A673 (cell line): Measurements from ENCODE around the gene RAD50. TPM values are rescaled to one million over a fixed set of nuclear protein-coding genes. Genes with fewer than 3 reads are reported as not detected.

Source experiments
- BruUV-seq: library from RNA; stranded (reverse); fragments of 400-500 nt; replicated peaks from 2 replicates; lab custom pipeline; 2021; lab: Mats Ljungman, UMichigan
- CTCF ChIA-PET: fragments of 300-600 bp; sonication (Branson Sonifier 250); formaldehyde crosslinking; loops from one replicate; lab custom pipeline; 2022; ENCODE audit warnings: antibody characterized with exemption; lab: Charles Lee
- POLR2A ChIA-PET: fragments of 300-600 bp; sonication (Branson Sonifier 250); formaldehyde crosslinking; loops from one replicate; lab custom pipeline; 2022; ENCODE audit warnings: antibody characterized with exemption; ENCODE audit not compliant: low non-redundant PET; lab: Charles Lee
- DNase-seq: peaks from one replicate; pipeline ENCODE4 v3.0.0-alpha.2; 2015; ENCODE audit warnings: low spot score
- H3K27ac ChIP-seq: fragments of 200-600 bp; sonication (generic); 2 replicates; pipeline ENCODE4 v1.5.1; 2016; ENCODE audit warnings: mixed run types, low read depth, mild to moderate bottlenecking, mixed read lengths, antibody characterized with exemption, low read length; ENCODE audit not compliant: poor library complexity, severe bottlenecking
- H3K27me3 ChIP-seq: fragments of 200-600 bp; sonication (generic); replicated peaks from 2 replicates; pipeline ENCODE4 v1.6.1; 2017; ENCODE audit warnings: mixed run types, low read depth, mild to moderate bottlenecking, mixed read lengths, antibody characterized with exemption, low read length; ENCODE audit not compliant: insufficient read depth, poor library complexity
- H3K36me3 ChIP-seq: fragments of 200-600 bp; sonication (generic); 2 replicates; pipeline ENCODE4 v1.6.1; 2016; ENCODE audit warnings: mixed run types, mild to moderate bottlenecking, mixed read lengths, antibody characterized with exemption, low read length; ENCODE audit not compliant: insufficient read depth, poor library complexity, severe bottlenecking
- H3K4me1 ChIP-seq: fragments of 200-600 bp; sonication (generic); 2 replicates; pipeline ENCODE4 v1.6.1; 2017; ENCODE audit warnings: mixed run types, mild to moderate bottlenecking, mixed read lengths, antibody characterized with exemption, low read length; ENCODE audit not compliant: insufficient read depth, poor library complexity, severe bottlenecking
- H3K4me3 ChIP-seq: fragments of 200-600 bp; sonication (generic); 2 replicates; pipeline ENCODE4 v1.5.1; 2016; ENCODE audit warnings: low read depth, mixed run types, mild to moderate bottlenecking, mixed read lengths, low read length; ENCODE audit not compliant: poor library complexity, severe bottlenecking
- H3K9me3 ChIP-seq: fragments of 200-600 bp; sonication (generic); 2 replicates; pipeline ENCODE4 v1.6.1; 2016; ENCODE audit warnings: mixed run types, low read depth, mild to moderate bottlenecking, mixed read lengths, antibody characterized with exemption, low read length; ENCODE audit not compliant: poor library complexity, severe bottlenecking
- EZH2 ChIP-seq: fragments of 200-600 bp; sonication (generic); IDR thresholded peaks from 2 replicates; pipeline ENCODE4 v1.6.1; 2017; ENCODE audit warnings: borderline replicate concordance, low read depth, mild to moderate bottlenecking, mixed read lengths, antibody characterized with exemption, low read length; ENCODE audit not compliant: poor library complexity, severe bottlenecking
- intact Hi-C: fragments of 100-400 bp; cut with micrococcal nuclease; formaldehyde crosslinking; loops from one replicate; pipeline ENCODE4 v1.10.0; 2022; ENCODE audit not compliant: unreplicated experiment
- total RNA-seq: library from RNA; stranded (reverse); gene quantifications from 2 replicates; pipeline ENCODE4 v1.2.3, GENCODE V29; 2021
- TF ChIP-seq, protein P1 (sequence below): fragments of 300-800, 200-600 bp; sonication (generic); conservative IDR thresholded peaks from 2 replicates; pipeline ENCODE4 v1.5.1; 2017; ENCODE audit warnings: low read depth, mild to moderate bottlenecking, antibody characterized with exemption, low read length, moderate library complexity, mixed read lengths

Gene RAD50
- total RNA-seq, 1 experiment from 2014 or later: 43.6 TPM

DNA sequence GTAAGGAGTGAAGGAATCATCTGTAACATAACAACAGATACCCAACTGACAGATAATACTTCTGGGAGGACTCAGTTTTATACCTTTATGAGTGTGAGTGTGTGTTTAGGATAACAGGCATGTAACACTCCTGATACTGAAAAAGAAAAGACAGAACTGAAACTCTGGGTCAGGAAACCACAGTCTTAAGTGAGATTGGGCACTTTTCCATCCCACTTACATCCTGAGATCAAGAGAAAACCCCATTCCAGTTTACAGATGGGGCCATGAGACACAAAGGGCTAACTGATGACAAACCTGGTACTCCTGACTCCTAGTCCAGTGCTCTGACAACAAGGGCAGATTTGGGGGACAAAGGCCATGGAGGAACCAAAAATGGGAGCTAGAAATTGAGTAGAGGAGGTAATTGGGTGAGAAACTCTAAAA, 31.5 kb upstream of the RAD50 start:
- BruUV-seq: no TSS peak
- Histone ChIP-seq H3K27me3 (no peaks in the 10 kb centered on the region), H3K4me3 (no peak overlapping the region), H3K27ac (no peak overlapping the region), H3K36me3 (no peaks in the 10 kb centered on the region), H3K9me3 (peaks cover 10% of the 10 kb centered on the region), H3K4me1 (no peaks in the 10 kb centered on the region)
- CTCF ChIA-PET: no interaction called here
- POLR2A ChIA-PET: no interaction called here
- intact Hi-C loops: loop anchor here (10.0 kb wide), 1 partner anchor 339 kb away; the partner anchor contains the start of genes GDF9 and UQCRQ
- TF ChIP-seq, protein P1, sequence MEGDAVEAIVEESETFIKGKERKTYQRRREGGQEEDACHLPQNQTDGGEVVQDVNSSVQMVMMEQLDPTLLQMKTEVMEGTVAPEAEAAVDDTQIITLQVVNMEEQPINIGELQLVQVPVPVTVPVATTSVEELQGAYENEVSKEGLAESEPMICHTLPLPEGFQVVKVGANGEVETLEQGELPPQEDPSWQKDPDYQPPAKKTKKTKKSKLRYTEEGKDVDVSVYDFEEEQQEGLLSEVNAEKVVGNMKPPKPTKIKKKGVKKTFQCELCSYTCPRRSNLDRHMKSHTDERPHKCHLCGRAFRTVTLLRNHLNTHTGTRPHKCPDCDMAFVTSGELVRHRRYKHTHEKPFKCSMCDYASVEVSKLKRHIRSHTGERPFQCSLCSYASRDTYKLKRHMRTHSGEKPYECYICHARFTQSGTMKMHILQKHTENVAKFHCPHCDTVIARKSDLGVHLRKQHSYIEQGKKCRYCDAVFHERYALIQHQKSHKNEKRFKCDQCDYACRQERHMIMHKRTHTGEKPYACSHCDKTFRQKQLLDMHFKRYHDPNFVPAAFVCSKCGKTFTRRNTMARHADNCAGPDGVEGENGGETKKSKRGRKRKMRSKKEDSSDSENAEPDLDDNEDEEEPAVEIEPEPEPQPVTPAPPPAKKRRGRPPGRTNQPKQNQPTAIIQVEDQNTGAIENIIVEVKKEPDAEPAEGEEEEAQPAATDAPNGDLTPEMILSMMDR: no peak
- no peak for TF ChIP-seq EZH2
- DNase-seq: no peak

DNA sequence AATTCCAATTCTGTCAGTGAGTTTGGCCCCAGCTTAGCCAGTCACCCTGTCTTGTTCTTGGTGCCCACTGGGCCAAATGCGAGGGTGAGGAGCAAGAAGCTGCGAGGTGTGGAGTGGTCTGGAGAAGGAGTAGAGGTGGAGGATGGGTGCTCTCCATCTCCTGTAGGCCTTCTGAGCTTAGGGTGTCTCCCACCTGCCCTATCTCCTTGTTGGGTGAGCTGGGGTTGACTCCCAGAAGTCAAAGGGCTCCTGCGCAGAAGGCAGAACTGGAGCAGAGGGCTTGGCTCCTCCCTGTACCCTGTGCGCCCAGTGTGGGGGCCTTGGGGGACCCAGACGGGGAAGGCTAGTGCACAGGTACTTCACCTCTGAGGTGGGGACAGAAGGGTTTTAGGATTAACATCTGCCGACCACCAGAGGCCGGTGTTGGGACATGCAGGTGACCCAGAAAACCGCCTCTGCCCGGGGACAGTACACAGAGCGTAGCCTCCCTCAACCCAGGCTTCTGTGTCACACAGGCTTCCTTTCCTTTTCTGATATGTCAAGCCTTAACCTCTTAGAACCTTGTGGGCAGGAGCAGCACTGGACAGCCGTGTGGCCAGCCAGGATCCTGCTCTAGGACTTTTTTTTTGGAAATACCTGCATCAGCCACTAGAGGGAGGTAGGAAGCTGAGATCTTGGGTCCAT, 30.3 kb upstream of the RAD50 start:
- Histone ChIP-seq H3K36me3 (no peaks in the 10 kb centered on the region), H3K9me3 (peaks cover 5% of the 10 kb centered on the region), H3K4me1 (no peaks in the 10 kb centered on the region), H3K4me3 (no peak overlapping the region), H3K27ac (no peak overlapping the region), H3K27me3 (no peaks in the 10 kb centered on the region)
- no TSS peak for BruUV-seq
- POLR2A ChIA-PET: no interaction called here
- TF ChIP-seq, protein P1: peak; percentile 90
- TF ChIP-seq EZH2: no peak
- peak; percentile 53 for DNase-seq
- intact Hi-C loops: loop anchor here (1.0 to 10.0 kb wide), 2 partner anchors 294 to 338 kb away; partner anchors contain the start of genes GDF9 and UQCRQ
- CTCF ChIA-PET: interaction anchor here (0.6 to 1.9 kb wide), 5 partner anchors 30 to 294 kb away, joined by 3 to 12 read pairs (median 3); partner anchors contain the start of genes IRF1 and RAD50

DNA sequence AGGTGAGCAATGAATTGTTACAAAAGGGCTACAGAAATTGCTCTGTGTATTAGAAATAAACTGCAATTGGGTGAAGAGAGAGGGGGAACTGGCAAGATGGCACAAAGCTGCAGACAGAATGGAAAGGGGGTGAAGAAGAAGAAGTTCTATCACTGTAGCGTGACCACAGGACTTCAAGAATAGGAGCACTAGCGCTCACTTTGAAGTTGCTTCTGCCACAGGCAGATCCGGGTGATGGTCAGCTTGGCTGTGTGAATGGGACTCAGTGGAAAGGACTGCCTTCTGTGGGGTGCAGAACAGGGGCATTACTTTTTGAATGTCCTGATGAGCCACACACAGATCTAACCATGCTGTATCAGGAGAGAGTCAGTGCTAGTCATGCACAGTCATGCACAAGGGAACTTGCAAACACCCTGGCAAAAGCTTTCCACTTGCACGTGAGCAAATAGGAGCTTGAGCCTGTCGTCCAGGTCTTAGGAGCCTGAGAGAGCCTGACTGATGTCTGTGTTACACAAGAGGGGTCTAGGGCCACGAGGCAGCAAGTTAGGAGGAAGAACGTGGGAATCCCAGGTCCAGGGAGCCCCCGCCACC, 29.7 kb upstream of the RAD50 start:
- Histone ChIP-seq H3K27me3 (no peaks in the 10 kb centered on the region), H3K27ac (no peak overlapping the region), H3K9me3 (no peaks in the 10 kb centered on the region), H3K4me1 (no peaks in the 10 kb centered on the region), H3K4me3 (no peak overlapping the region), H3K36me3 (no peaks in the 10 kb centered on the region)
- no peak for DNase-seq
- ChIA-PET POLR2A (no interaction called here), CTCF (interaction anchor here (0.6 to 1.9 kb wide), 5 partner anchors 30 to 293 kb away, joined by 3 to 12 read pairs (median 3); partner anchors contain the start of genes IRF1 and RAD50)
- BruUV-seq: no TSS peak
- no peak for TF ChIP-seq EZH2
- TF ChIP-seq, protein P1: no peak
- intact Hi-C loops: loop anchor here (1.0 to 10.0 kb wide), 2 partner anchors 293 to 338 kb away; partner anchors contain the start of genes GDF9 and UQCRQ
